ENCODE data around the gene CHAT.

DNA sequence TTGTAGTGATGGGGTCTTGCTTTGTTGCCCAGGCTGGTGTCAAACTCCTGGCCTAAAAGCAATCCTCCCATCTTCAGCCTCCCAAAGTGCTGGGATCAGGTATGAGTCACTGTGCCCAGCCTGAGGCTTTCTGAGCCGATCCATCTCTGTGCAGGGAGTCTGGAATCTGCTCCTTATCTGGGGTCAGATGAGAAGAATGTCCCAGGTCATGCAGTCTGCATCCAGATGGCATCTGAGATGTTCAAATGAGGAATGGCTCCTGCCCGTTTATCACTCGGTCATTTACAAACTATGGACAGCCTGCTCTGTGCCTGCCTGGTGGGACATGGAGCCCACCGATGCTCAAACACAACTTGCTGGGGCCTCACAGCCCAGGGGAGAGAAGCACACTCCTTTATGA, 14.9 kb upstream of the CHAT start:
- TF ChIP-seq, protein P1, sequence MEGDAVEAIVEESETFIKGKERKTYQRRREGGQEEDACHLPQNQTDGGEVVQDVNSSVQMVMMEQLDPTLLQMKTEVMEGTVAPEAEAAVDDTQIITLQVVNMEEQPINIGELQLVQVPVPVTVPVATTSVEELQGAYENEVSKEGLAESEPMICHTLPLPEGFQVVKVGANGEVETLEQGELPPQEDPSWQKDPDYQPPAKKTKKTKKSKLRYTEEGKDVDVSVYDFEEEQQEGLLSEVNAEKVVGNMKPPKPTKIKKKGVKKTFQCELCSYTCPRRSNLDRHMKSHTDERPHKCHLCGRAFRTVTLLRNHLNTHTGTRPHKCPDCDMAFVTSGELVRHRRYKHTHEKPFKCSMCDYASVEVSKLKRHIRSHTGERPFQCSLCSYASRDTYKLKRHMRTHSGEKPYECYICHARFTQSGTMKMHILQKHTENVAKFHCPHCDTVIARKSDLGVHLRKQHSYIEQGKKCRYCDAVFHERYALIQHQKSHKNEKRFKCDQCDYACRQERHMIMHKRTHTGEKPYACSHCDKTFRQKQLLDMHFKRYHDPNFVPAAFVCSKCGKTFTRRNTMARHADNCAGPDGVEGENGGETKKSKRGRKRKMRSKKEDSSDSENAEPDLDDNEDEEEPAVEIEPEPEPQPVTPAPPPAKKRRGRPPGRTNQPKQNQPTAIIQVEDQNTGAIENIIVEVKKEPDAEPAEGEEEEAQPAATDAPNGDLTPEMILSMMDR (IDR thresholded peaks at IDR 0.05) = no peak
- no peak for TF ChIP-seq POLR2A (IDR thresholded peaks at IDR 0.05)

Measured in body of pancreas (tissue), 4 donors.